ENCODE results near the gene IFFO2. TPM values are rescaled to one million over a fixed set of nuclear protein-coding genes. Genes with fewer than 3 reads are reported as not detected.

The IFFO2 gene
- total RNA-seq, 1 experiment from 2014 or later, result 15.6 TPM

GRCh38 chr1:18947570-18947969, 8.9 kb downstream of the IFFO2 start:
- ChIA-PET CTCF (no interaction called here), RAD21 (ENCODE audit: low non-redundant PET in 1 of 2, low total read pairs in 2 of 2, uncharacterized antibody in 2 of 2, unreplicated experiment in 2 of 2) (no interaction called here), POLR2A (no interaction called here)
- peaks cover 9 to 32% of the 10 kb centered on the region in 2 experiments; a peak in 3 of 4 replicates for H3K4me1 ChIP-seq (ENCODE audit: control insufficient read depth in 1 of 2, insufficient read depth in 2 of 2, low read length in 2 of 2)
- H4K20me1 ChIP-seq (ENCODE audit: insufficient read depth), result no peaks in the 10 kb centered on the region
- peaks cover 96% of the 10 kb centered on the region for H3K79me2 ChIP-seq (ENCODE audit: insufficient read depth, low read length)
- intact Hi-C loops (cut with micrococcal nuclease), result no loop called here
- H3K9me3 ChIP-seq (ENCODE audit: control insufficient read depth in 1 of 2, insufficient read depth in 1 of 2, low read depth in 1 of 2, low read length in 2 of 2), result no peaks in the 10 kb centered on the region
- no peak for ATAC-seq
- peaks cover 0 to 4% of the 10 kb centered on the region in 2 experiments; a peak in 1 of 4 replicates for H3K36me3 ChIP-seq (ENCODE audit: control insufficient read depth in 1 of 2, insufficient read depth in 2 of 2, low read length in 2 of 2)
- no peak overlapping the region for H3K27ac ChIP-seq (ENCODE audit: low read depth, low read length)
- no peaks in the 10 kb centered on the region for H3K27me3 ChIP-seq (ENCODE audit: insufficient read depth, low read length)
- no peak for DNase-seq (ENCODE audit: low read depth, low spot score)
- H2AFZ ChIP-seq (ENCODE audit: low read depth, low read length, poor library complexity, severe bottlenecking), result no peak overlapping the region
- TF ChIP-seq POLR2A (IDR thresholded peaks at IDR 0.05; ENCODE audit: borderline replicate concordance, extremely low read depth, insufficient read depth, insufficient read length) (no peak), CEBPB (IDR thresholded peaks at IDR 0.05; ENCODE audit: low read depth) (no peak), SP1 (IDR thresholded peaks at IDR 0.05; ENCODE audit: low read depth) (no peak), JUND (IDR thresholded peaks at IDR 0.05) (no peak), TCF7L2 (IDR thresholded peaks at IDR 0.05; ENCODE audit: borderline replicate concordance, extremely low read depth, insufficient read depth, insufficient read length) (no peak), YY1 (IDR thresholded peaks at IDR 0.05; ENCODE audit: extremely low read depth, insufficient replicate concordance, low read depth, low read length) (no peak), EZH2phosphoT487 (IDR thresholded peaks at IDR 0.05; ENCODE audit: borderline replicate concordance) (no peak), CTCF (IDR thresholded peaks at IDR 0.05 in 2 of 3, conservative IDR thresholded peaks at IDR 0.05 in 1 of 3; ENCODE audit: borderline replicate concordance in 1 of 3, insufficient read depth in 1 of 3, low read depth in 2 of 3, low read length in 2 of 3) (no peak), FOSL1 (IDR thresholded peaks at IDR 0.05; ENCODE audit: low read depth) (no peak), MAX (IDR thresholded peaks at IDR 0.05) (no peak)
- TF ChIP-seq, protein P1, sequence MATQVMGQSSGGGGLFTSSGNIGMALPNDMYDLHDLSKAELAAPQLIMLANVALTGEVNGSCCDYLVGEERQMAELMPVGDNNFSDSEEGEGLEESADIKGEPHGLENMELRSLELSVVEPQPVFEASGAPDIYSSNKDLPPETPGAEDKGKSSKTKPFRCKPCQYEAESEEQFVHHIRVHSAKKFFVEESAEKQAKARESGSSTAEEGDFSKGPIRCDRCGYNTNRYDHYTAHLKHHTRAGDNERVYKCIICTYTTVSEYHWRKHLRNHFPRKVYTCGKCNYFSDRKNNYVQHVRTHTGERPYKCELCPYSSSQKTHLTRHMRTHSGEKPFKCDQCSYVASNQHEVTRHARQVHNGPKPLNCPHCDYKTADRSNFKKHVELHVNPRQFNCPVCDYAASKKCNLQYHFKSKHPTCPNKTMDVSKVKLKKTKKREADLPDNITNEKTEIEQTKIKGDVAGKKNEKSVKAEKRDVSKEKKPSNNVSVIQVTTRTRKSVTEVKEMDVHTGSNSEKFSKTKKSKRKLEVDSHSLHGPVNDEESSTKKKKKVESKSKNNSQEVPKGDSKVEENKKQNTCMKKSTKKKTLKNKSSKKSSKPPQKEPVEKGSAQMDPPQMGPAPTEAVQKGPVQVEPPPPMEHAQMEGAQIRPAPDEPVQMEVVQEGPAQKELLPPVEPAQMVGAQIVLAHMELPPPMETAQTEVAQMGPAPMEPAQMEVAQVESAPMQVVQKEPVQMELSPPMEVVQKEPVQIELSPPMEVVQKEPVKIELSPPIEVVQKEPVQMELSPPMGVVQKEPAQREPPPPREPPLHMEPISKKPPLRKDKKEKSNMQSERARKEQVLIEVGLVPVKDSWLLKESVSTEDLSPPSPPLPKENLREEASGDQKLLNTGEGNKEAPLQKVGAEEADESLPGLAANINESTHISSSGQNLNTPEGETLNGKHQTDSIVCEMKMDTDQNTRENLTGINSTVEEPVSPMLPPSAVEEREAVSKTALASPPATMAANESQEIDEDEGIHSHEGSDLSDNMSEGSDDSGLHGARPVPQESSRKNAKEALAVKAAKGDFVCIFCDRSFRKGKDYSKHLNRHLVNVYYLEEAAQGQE (IDR thresholded peaks at IDR 0.05; ENCODE audit: low read depth), result no peak
- H3K4me2 ChIP-seq (ENCODE audit: low read length), result no peak overlapping the region
- no peak overlapping the region for H3K9ac ChIP-seq (ENCODE audit: low read length)
- H3K9me2 ChIP-seq (ENCODE audit: insufficient read depth), result no peaks in the 10 kb centered on the region
- H3K4me3 ChIP-seq (replicated peaks in 1 of 2; ENCODE audit: low read depth in 1 of 2, low read length in 2 of 2), result no peak overlapping the region
- no TSS peak for BruUV-seq (replicated peaks)
